Measurements from ENCODE around the gene DYDC2. TPM values are rescaled to one million over a fixed set of nuclear protein-coding genes. Genes with fewer than 3 reads are reported as not detected.

DYDC2 gene
- total RNA-seq, 4 donors from 2014 or later, result not detected

GRCh38 chr10:80323311-80323710 is 33.3 kb upstream of the DYDC2 start:
- DNase-seq (no peak), ATAC-seq (no peak)
- in situ Hi-C loops (cut with MboI; ENCODE audit: low sequenced_read_pairs in 4 of 4) (no loop called here), intact Hi-C loops (cut with DNase I; ENCODE audit: low total_unique reads) (no loop called here)
- Histone ChIP-seq H3K27ac (no peak overlapping the region), H3K27me3 (no peaks in the 10 kb centered on the region), H3K4me1 (no peaks in the 10 kb centered on the region), H3K4me3 (no peak overlapping the region), H3K36me3 (no peaks in the 10 kb centered on the region), H3K9me3 (no peaks in the 10 kb centered on the region)
- TF ChIP-seq POLR2A (IDR thresholded peaks at IDR 0.05) (no peak), CTCF (IDR thresholded peaks at IDR 0.05 in 4 of 5, conservative IDR thresholded peaks at IDR 0.05 in 1 of 5) (no peak)

- H3K27ac ChIP-seq, result no peak overlapping the region
- no peak overlapping the region for H3K4me3 ChIP-seq
- TF ChIP-seq POLR2A (IDR thresholded peaks at IDR 0.05), result no peak
- no peak for TF ChIP-seq CTCF (IDR thresholded peaks at IDR 0.05 in 4 of 5, conservative IDR thresholded peaks at IDR 0.05 in 1 of 5)
- intact Hi-C loops (cut with DNase I; ENCODE audit: low total_unique reads), result no loop called here
- no peaks in the 10 kb centered on the region for H3K27me3 ChIP-seq
- in situ Hi-C loops (cut with MboI; ENCODE audit: low sequenced_read_pairs in 4 of 4), result no loop called here
- H3K9me3 ChIP-seq, result no peaks in the 10 kb centered on the region
- DNase-seq, result no peak
- ATAC-seq, result no peak
- no peaks in the 10 kb centered on the region for H3K4me1 ChIP-seq
- no peaks in the 10 kb centered on the region for H3K36me3 ChIP-seq
Observed at GRCh38 chr10:80324086-80324485, 32.5 kb upstream of the DYDC2 start.

GRCh38 chr10:80324891-80325364 is 31.7 kb upstream of the DYDC2 start:
- DNase-seq, result no peak
- in situ Hi-C loops (cut with MboI; ENCODE audit: low sequenced_read_pairs in 4 of 4) (no loop called here), intact Hi-C loops (cut with DNase I; ENCODE audit: low total_unique reads) (no loop called here)

GRCh38 chr10:80333983-80334382 is 22.6 kb upstream of the DYDC2 start:
- intact Hi-C loops (cut with DNase I; ENCODE audit: low total_unique reads), result no loop called here
- H3K27ac ChIP-seq, result no peak overlapping the region
- no peak overlapping the region for H3K4me3 ChIP-seq
- TF ChIP-seq POLR2A (IDR thresholded peaks at IDR 0.05), result no peak
- H3K27me3 ChIP-seq, result no peaks in the 10 kb centered on the region
- in situ Hi-C loops (cut with MboI; ENCODE audit: low sequenced_read_pairs in 4 of 4), result no loop called here
- DNase-seq (no peak), ATAC-seq (no peak)
- no peaks in the 10 kb centered on the region for H3K9me3 ChIP-seq
- H3K4me1 ChIP-seq, result no peaks in the 10 kb centered on the region
- H3K36me3 ChIP-seq, result no peaks in the 10 kb centered on the region

More at GRCh38 chr10:80324891-80325364, 31.7 kb upstream of the DYDC2 start:
- Histone ChIP-seq H3K36me3 (no peaks in the 10 kb centered on the region), H3K4me1 (no peaks in the 10 kb centered on the region), H3K9me3 (no peaks in the 10 kb centered on the region), H3K27ac (no peak overlapping the region), H3K27me3 (no peaks in the 10 kb centered on the region), H3K4me3 (no peak overlapping the region)
- ATAC-seq, result no peak
- TF ChIP-seq CTCF (IDR thresholded peaks at IDR 0.05 in 4 of 5, conservative IDR thresholded peaks at IDR 0.05 in 1 of 5), result no peak
- TF ChIP-seq POLR2A (IDR thresholded peaks at IDR 0.05), result no peak

GRCh38 chr10:80344276-80344675 is 12.3 kb upstream of the DYDC2 start:
- no peak overlapping the region for H3K4me3 ChIP-seq
- no peak for DNase-seq
- no peak for TF ChIP-seq POLR2A (IDR thresholded peaks at IDR 0.05)
- no peak for TF ChIP-seq CTCF (IDR thresholded peaks at IDR 0.05 in 4 of 5, conservative IDR thresholded peaks at IDR 0.05 in 1 of 5)
- H3K27ac ChIP-seq, result no peak overlapping the region
- H3K9me3 ChIP-seq, result no peaks in the 10 kb centered on the region
- in situ Hi-C loops (cut with MboI; ENCODE audit: low sequenced_read_pairs in 4 of 4), result no loop called here
- ATAC-seq, result no peak
- intact Hi-C loops (cut with DNase I; ENCODE audit: low total_unique reads), result no loop called here
- no peaks in the 10 kb centered on the region for H3K4me1 ChIP-seq
- no peaks in the 10 kb centered on the region for H3K27me3 ChIP-seq
- no peaks in the 10 kb centered on the region for H3K36me3 ChIP-seq

All from gastrocnemius medialis (tissue), 4 donors.